ENCODE measurements around the gene VEGFA.

DNA sequence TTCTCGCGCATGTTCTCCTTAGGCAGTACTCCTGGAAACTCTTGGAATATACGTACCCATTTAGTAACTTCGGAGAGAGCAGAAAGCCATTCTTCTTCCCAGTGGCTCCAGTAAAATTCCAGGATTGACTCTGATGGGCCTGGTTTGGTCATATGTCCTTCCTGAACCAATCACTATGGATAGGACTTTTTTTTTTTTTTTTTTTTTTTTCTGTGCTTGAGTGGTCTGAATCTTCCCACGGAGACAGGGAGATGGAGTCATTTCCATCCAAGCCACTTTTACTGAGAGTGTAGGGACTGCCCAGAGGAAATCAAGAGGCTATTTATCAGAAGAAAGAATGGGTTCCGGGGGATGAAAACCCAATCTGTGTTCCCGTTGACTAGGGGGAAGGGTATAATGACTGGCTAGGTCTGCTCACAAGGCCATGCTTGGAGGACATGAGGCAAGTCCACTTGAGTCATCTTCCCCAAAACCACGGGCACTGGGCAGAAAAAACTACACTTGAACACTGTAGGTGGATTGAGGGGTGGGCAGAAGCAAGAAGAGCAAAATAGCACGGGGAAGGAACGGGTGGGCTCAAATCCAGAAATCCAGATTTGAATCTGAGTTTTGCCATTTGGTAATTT, 47.0 kb upstream of the VEGFA start:
- TF ChIP-seq POLR2A (IDR thresholded peaks at IDR 0.05) (no peak), CTCF (IDR thresholded peaks at IDR 0.05) (no peak)

Measured in lower leg skin (tissue), 3 donors.